K562 (cell line): ENCODE measurements around the gene DDRGK1. TPM values are rescaled to one million over a fixed set of nuclear protein-coding genes. Genes with fewer than 3 reads are reported as not detected.

ENCODE experiments used
- BACH1 ChIP-seq: fragments of 200-800 bp; sonication (Bioruptor generic); IDR thresholded peaks from 2 replicates; pipeline ENCODE4 v1.6.1; 2016; ENCODE audit warnings: missing genetic modification characterization, missing compliant biosample characterization
- CEBPZ ChIP-seq: fragments of 150-350 bp; IDR thresholded peaks from 2 replicates; pipeline ENCODE4 v1.6.1; 2014; ENCODE audit warnings: low read depth, mild to moderate bottlenecking, low read length, borderline replicate concordance
- ESRRA ChIP-seq: fragments of 450-650 bp; IDR thresholded peaks from 2 replicates; pipeline ENCODE4 v1.6.1; 2014; ENCODE audit warnings: low read depth, mild to moderate bottlenecking, moderate library complexity, borderline replicate concordance
- ZNF507 ChIP-seq: conservative IDR thresholded peaks from 2 replicates; pipeline ENCODE4 v1.6.1; 2017; ENCODE audit warnings: missing genetic modification characterization, missing compliant biosample characterization
- ZNF512 ChIP-seq: IDR thresholded peaks from 2 replicates; pipeline ENCODE4 v1.6.1; 2016; ENCODE audit warnings: missing genetic modification characterization, missing compliant biosample characterization
- polyA plus RNA-seq, 8 experiments: library from polyadenylated mRNA; depleted of rRNA in 4 of 8; stranded (reverse) in 5 of 8; unstranded in 3 of 8; fragments of >200 nt; fragmentation: Nextera tagmentation in 2 of 8; fragmentation: Illumina TruSeq in 1 of 8; extraction: Ambion mirVana in 2 of 8; extraction: Trizol in 1 of 8; gene quantifications; 2 replicates each; pipeline versions ENCODE4 v1.2.1 to v1.2.3, GENCODE V29; 2011 to 2014; ENCODE audit warnings: inconsistent platforms in 1 of 8, missing spikeins in 1 of 8
- total RNA-seq, 7 experiments: library from RNA; depleted of rRNA in 6 of 7; stranded (reverse); fragments of >200 nt in 6 of 7; fragmentation: Illumina TruSeq in 2 of 7; extraction: Trizol in 2 of 7; gene quantifications; 2 replicates each; pipeline versions ENCODE4 v1.2.1 to v1.2.3, GENCODE V29; 2011 to 2021; ENCODE audit warnings: low replicate concordance in 1 of 7

DDRGK1 gene
- total and polyA plus RNA-seq, 9 of the 15 experiments (the other 6 are each of a cell fraction or from before 2014, with no cell fraction given), result 2.3 to 54.4 (median 29.1) TPM

GRCh38 chr20:3237011-3237957 is 32.8 kb upstream of the DDRGK1 start (continued):
- TF ChIP-seq ESRRA, result no peak
- no peak for TF ChIP-seq BACH1 (tag)
- no peak for TF ChIP-seq ZNF512
- TF ChIP-seq ZNF507, result no peak
- TF ChIP-seq CEBPZ, result no peak
